ENCODE data around the gene FTH1.

The FTH1 gene

GRCh38 chr11:61948505-61948904 lies 18.9 kb downstream of the FTH1 start:
- no peak for DNase-seq

GRCh38 chr11:61947486-61948210 lies 19.8 kb downstream of the FTH1 start:
- peak; percentile 71 for DNase-seq

- DNase-seq = no peak
These were observed 20.5 kb downstream of the FTH1 start for GRCh38 chr11:61946894-61947293.

DNA sequence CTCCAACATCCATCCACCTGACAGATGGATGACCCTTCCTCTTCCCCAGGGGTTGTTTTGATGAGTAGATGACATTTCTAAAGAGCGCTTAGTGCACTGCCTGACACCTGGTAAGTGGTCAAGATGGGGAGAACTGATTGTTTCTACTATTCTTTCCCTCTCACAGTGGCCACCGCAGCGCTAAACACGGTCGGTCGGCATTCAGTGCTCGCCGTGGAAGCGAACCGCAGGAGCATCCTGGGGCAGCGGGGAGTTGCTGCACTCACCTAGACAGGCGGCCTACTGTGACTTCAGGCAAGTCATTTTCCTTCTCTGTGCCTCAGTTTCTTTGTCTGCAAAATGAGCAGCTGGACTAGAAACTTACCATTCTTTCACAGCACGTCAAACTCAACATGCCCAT lies 22.2 kb downstream of the FTH1 start:
- DNase-seq = no peak

- no peak for DNase-seq
These were observed 27.0 kb downstream of the FTH1 start for GRCh38 chr11:61940466-61940865.

DNA sequence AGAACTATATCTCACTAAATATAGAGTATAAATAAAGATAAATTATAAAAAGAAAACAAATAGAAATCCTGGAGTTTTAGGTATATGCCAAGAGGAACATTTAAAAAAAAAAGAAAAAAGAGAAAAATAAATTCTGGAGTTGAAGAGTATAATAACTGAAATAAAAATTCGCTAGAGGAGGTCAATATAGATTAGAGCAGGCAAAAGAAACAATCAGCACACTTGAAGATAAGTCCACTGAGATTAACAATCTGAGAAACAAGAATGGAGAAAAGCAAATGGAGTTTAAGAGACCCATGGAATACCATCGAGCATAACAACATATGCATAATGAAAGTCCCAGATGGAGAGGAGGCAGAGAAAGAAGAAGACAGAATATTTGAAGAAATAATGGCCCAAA lies 31.6 kb downstream of the FTH1 start:
- no peak for DNase-seq

DNA sequence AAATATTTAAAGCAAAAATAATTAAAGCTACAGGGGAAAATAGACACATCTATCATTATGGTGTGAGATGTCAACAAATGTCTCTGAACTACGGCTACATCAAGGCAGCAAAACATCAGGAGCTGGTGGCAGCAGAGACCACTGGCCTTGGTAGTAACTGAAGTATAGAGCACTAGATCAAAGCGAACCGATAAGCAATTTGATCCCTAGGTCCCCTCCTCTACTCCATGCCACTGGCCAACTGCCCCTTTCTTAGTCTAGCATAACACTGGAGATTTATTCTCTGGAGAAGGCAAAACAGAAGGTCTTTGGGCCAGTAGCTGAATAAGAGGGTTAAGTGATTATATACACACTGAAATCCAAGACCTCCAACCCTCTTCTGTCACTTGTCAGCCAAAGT lies 36.5 kb downstream of the FTH1 start:
- no peak for DNase-seq

GRCh38 chr11:61928606-61929005 lies 38.8 kb downstream of the FTH1 start:
- DNase-seq = no peak

DNA sequence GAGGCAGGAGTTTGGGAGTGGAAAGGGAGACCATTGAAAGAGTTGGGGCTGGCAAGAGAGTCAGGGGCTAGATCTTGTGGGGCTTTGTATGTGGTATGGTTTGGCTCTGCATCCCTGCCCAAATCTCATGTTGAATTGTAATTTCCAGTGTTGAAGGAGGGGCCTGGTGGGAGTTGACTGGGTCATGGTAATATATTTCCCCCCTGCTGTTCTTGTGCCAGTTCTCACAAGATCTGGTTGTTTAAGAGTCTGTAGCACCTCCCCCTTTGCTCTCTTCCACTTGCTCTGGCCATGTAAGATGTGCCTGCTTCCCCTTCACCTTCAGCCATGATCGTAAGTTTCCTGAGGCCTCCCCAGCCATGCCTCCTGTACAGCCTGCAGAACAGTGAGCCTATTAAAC lies 39.9 kb downstream of the FTH1 start:
- no peak for DNase-seq

GRCh38 chr11:61926235-61926634 lies 41.2 kb downstream of the FTH1 start:
- DNase-seq = no peak

DNA sequence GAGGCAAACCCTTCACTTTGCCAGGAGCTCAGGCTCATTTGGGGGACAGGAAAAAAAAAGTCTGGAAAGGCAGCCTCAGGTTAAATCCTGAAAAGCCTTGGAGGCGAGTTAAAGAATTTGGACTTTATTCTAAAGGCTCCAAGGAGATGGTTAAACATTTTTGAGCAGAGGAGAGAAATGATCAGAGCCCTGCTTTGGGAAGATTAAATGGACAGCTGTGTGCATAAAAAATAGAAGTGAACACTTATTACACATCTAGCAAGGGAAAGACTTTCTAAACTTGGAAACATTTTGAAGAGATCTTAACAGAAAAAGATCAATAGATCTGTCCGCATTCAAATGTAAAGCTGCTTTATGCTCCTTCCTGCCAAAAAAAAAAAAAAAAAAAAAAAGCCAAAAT lies 41.7 kb downstream of the FTH1 start:
- no peak for DNase-seq

- no peak for DNase-seq
These were observed 43.4 kb downstream of the FTH1 start for GRCh38 chr11:61924064-61924455.

- DNase-seq = no peak
These were observed 44.0 kb downstream of the FTH1 start for GRCh38 chr11:61923166-61924063.

GRCh38 chr11:61922539-61922938 lies 44.9 kb downstream of the FTH1 start:
- no peak for DNase-seq

GRCh38 chr11:61921446-61921845 lies 46.0 kb downstream of the FTH1 start:
- no peak for DNase-seq

DNA sequence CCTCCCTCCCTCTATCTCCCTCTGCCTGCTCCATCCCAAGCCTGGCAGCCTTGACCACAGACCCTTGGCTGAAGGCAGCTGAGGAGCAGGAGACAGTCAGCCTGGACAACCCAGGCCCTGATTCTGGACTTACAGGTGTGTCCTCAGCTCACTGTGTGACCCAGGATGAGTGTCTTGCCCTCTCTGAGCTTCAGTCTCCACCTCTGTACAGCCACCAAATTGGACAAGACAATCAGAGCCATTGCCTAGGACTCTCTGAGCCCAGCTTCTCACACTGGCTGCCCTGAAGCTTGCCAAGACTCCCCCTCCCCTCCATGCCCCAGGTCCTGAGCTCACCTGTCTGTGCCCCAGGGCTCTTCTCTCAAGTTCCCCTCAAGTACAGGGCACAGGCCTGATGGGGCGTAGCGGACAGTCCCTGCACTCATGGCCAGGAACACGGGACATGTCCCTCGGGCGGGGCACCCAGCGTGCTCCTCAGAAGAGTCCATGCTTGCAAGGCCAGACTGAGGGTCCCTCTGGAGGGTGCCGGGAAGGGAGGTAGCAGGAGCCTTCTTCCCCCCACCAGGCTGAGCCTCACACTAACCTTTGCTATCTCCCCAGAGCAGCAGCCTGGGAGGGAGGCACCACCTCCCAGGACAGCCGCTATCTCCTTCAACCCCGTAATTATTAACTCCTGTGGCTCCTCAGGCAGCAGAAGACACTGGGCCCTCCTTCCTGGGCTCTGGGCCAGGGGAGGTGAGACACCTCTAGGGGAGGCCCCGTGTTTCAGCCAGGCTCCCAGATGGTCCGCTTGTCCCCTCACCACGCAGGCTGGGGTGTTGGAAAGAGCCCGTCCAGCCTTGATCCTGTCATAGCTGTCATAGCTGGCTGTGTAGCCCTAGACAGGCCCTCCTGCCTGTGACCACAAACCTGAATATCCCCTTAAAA lies 47.5 kb downstream of the FTH1 start:
- DNase-seq = no peak

- no peak for DNase-seq
These were observed 48.3 kb downstream of the FTH1 start for GRCh38 chr11:61918938-61919704.

DNA sequence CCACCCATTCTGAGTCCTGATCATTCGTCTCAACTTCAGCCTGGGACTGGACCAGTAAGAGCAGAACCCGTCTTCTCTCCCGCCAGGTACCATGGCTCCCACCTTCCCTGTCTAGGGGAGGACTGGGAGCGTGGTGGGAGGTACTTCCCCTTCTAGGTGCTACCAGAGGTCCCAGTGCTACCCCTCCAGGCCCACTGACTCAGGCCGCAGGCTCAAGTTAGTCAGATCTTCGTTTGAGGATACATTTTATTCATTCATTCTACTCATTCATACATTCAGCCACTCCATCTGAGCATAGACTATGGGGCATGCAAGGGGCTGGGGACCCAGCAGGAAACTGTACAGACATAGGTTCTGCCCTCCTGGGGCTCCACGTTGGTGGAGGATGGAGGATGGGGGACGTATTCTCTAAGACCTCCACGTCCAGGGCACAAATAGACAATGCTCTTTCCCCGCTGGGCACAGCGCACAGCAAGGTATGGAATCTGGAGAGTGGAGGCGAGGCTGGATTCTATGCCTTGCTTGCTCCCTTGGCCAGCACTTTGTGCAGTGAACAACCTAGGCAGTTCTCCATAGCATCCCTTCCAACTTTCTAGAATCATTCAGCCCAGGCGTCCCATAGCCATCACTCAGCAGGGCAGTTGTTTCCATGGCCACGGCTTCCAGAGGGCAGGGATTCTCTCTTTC lies 49.0 kb downstream of the FTH1 start:
- DNase-seq = no peak

- no peak for DNase-seq
These were observed 49.9 kb downstream of the FTH1 start, which contains the start of gene RAB3IL1 for GRCh38 chr11:61917334-61918109. Gene RAB3IL1, minus strand, starts transcription at chr11:61917566. Its CDS starts 199 bp downstream, at chr11:61917367.

DNA sequence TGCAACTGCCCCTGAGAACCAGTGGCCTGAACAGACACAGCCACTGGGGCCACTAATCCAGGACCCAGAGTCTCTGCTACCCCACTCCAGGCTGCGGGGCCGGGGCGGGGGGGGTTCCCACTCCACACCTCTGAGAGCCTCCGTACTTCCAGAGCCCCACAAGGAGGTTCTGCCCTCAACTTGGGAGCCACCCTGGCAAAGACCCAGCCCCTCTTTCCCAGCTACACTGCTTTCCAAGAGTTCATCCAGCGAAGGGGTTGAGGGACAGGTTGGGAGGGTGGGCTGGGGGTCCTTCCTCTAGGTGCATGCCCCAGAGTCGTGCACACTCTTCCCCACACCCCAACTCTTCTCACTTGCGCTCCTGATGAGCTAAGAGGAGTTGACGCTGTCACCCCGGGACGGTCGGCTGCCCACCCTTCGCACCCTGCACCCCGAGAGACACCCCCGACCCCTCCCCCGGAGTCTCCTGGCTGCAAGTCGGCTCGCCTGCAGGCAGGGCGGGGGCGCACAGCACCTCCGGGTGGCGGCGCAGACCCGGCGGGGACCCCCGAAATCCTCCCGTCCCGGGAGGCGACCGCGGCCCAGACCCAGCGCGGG lies 50.6 kb downstream of the FTH1 start:
- no peak for DNase-seq

Measured in activated T-cell treated with anti-CD3 and anti-CD28 coated beads, Interleukin-2, amount 50 U/mL, for 1 hour (primary cell).